HUES64 (cell line): ENCODE measurements around the gene METTL9.
"Not testable (repeated sequence)": the region's sequence is repeated elsewhere in the genome, so short reads cannot be mapped to it uniquely, and the experiment has no call there.

ENCODE experiments used
- H3K27ac ChIP-seq: 2 replicates; pipeline ENCODE4 v1.7.0; 2013; ENCODE audit warnings: low read depth, low read length, inconsistent platforms
- H3K27me3 ChIP-seq: 2 replicates; pipeline ENCODE4 v1.6.1; 2013; ENCODE audit warnings: mild to moderate bottlenecking, low read length; ENCODE audit not compliant: insufficient read depth
- H3K36me3 ChIP-seq: 2 replicates; pipeline ENCODE4 v1.6.1; 2013; ENCODE audit warnings: mild to moderate bottlenecking, low read length; ENCODE audit not compliant: insufficient read depth
- H3K4me1 ChIP-seq: 2 replicates; pipeline ENCODE4 v1.6.1; 2013; ENCODE audit warnings: mild to moderate bottlenecking, low read length, moderate library complexity; ENCODE audit not compliant: insufficient read depth
- H3K4me3 ChIP-seq: 2 replicates; pipeline ENCODE4 v1.5.1; 2013; ENCODE audit warnings: mild to moderate bottlenecking, low read length, moderate library complexity
- H3K9ac ChIP-seq: 2 replicates; pipeline ENCODE4 v1.6.1; 2013; ENCODE audit warnings: mild to moderate bottlenecking, low read depth, low read length
- H3K9me3 ChIP-seq: 2 replicates; pipeline ENCODE4 v1.6.1; 2013; ENCODE audit warnings: low read depth, low read length; ENCODE audit not compliant: insufficient read depth
- WGBS: fragments of 150-250, 120-280 bp; methylation state at CpG from one replicate; pipeline ENCODE4 v1.1.7; 2013; ENCODE audit warnings: missing lambda C conversion rate; 5-methylcytosine and 5-hydroxymethylcytosine counted together

The METTL9 gene

GRCh38 chr16:21576323-21576722, 23.1 kb upstream of the METTL9 start:
- not testable (repeated sequence) for H3K9me3 ChIP-seq, H3K9ac ChIP-seq, H3K4me1 ChIP-seq, H3K36me3 ChIP-seq, H3K27ac ChIP-seq, H3K4me3 ChIP-seq, H3K27me3 ChIP-seq
- 90% methylated on average over 2 of the region's 2 CpGs for WGBS

GRCh38 chr16:21577487-21577886, 21.9 kb upstream of the METTL9 start:
- not testable (repeated sequence) for H3K27me3 ChIP-seq, H3K36me3 ChIP-seq, H3K27ac ChIP-seq, H3K4me1 ChIP-seq, H3K4me3 ChIP-seq, H3K9me3 ChIP-seq, H3K9ac ChIP-seq
- 75% methylated on average over 1 of the region's 2 CpGs for WGBS

DNA sequence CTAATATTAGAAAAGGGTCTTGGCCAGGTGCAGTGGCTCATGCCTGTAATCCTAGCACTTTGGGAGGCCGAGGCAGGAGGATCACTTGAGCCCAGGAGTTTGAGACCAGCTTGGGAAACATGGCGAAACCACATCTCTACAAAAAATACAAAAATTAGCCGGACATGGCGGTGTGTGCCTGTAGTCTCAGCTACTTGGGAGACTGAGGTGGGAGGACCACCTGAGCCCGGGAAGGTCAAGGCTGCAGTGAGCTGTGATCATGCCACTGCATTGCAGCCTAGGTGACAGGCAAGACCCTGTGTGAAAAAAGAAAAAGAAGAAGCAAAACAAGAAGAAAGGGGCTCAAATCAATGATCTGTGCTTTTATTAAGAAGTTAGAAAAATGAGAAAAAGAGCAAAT, 21.1 kb upstream of the METTL9 start:
- H3K4me3 ChIP-seq, H3K27me3 ChIP-seq, H3K9ac ChIP-seq, H3K9me3 ChIP-seq, H3K27ac ChIP-seq, H3K4me1 ChIP-seq, H3K36me3 ChIP-seq: not testable (repeated sequence)
- WGBS: 92% methylated on average over 5 of the region's 5 CpGs

DNA sequence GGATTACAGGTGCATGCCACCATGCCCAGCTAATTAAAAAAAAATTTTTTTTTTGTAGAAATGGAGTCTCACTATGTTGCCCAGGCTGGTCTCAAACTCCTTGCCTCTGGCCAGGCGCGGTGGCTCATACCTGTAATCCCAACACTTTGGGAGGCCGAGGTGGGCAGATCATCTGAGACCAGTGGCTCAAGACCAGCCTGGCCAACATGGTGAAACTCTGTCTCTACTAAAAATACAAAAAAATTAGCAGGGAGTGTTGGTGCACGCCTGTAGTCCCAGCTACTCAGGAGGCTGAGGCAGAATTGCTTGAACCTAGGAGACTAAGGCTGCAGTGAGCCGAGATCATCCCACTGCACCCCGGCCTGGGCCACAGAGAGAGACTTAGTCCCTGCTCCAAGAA, 19.2 kb upstream of the METTL9 start:
- not testable (repeated sequence) for H3K27ac ChIP-seq, H3K27me3 ChIP-seq, H3K4me1 ChIP-seq, H3K9me3 ChIP-seq, H3K4me3 ChIP-seq, H3K36me3 ChIP-seq, H3K9ac ChIP-seq
- WGBS: 94% methylated on average over 6 of the region's 6 CpGs

DNA sequence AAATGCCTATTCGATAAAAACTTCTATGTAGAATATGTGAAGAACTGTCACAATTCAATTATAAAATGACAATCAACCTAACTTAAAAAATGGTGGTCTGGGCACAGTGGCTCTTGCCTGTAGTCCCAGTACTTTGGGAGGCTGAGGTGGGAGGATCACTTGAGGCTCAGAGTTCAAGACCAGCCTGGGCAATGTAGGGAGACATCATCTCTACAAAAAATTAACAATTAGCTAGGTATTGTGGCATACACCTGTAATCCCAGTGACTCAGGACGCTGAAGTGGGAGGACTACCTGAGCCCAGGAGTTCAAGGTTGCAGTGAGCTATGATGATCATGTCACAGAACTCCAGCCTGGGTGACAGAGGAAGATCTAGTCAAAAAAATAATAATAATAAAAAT, 18.6 kb upstream of the METTL9 start:
- no peak overlapping the region for H3K9ac ChIP-seq
- H3K36me3 ChIP-seq: no peaks in the 10 kb centered on the region
- H3K4me3 ChIP-seq: no peak overlapping the region
- 88% methylated on average over 1 of the region's 2 CpGs for WGBS
- H3K27ac ChIP-seq: no peak overlapping the region
- H3K9me3 ChIP-seq: no peaks in the 10 kb centered on the region
- H3K27me3 ChIP-seq: no peaks in the 10 kb centered on the region
- H3K4me1 ChIP-seq: no peaks in the 10 kb centered on the region; the same call in 1 of the 2 replicates

DNA sequence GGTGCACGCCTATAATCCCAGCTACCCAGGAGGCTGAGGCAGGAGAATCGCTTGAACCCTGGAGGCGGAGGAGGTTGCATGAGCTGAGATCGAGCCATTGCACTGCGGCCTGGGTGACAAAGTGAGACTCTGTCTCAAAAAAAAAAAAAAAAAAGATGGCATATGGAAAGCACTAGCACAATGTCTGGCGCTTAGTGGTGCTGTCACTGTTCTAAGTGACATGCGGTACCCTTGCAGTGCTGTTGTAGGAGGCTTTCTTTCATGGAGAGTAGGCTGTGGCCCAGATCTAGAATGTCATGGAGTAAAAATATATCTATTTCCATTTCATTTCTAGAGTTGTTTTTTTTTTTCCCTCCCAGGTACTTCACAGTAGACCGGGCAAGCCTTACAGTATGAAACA, 14.6 kb upstream of the METTL9 start:
- WGBS: 96% methylated on average over 8 of the region's 8 CpGs
- H3K4me3 ChIP-seq: no peak overlapping the region
- no peaks in the 10 kb centered on the region for H3K36me3 ChIP-seq
- H3K27ac ChIP-seq: no peak overlapping the region
- H3K9me3 ChIP-seq: no peaks in the 10 kb centered on the region
- H3K9ac ChIP-seq: no peak overlapping the region
- H3K27me3 ChIP-seq: no peaks in the 10 kb centered on the region
- no peaks in the 10 kb centered on the region; the same call in 1 of the 2 replicates for H3K4me1 ChIP-seq

- H3K9ac ChIP-seq, H3K27ac ChIP-seq, H3K9me3 ChIP-seq, H3K4me3 ChIP-seq, H3K36me3 ChIP-seq, H3K4me1 ChIP-seq, H3K27me3 ChIP-seq: not testable (repeated sequence)
- WGBS: 93% methylated on average over 5 of the region's 5 CpGs
Measured at GRCh38 chr16:21588593-21588992, 10.8 kb upstream of the METTL9 start.

DNA sequence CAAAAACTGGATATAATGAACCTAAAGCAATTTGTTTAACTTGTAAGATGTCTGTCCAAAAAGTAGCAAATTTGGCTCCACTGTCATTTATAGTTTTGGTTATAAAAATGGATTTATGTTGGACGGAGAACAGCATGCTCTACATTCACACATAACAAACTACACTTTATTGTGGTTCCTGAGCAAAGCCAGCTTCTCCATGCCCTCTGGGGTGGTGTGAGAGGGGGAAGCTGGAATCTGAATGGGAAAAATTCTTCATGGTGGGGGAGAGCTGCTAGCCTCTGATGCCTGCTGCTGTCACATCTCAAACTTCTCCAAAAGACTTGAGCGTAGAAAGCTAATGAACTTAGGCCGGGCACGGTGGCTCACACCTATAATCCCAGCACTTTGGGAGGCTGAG, 9.8 kb upstream of the METTL9 start:
- Histone ChIP-seq H3K27ac (no peak overlapping the region), H3K9ac (no peak overlapping the region), H3K4me3 (no peak overlapping the region), H3K4me1 (no peaks in the 10 kb centered on the region), H3K36me3 (no peaks in the 10 kb centered on the region), H3K27me3 (no peaks in the 10 kb centered on the region), H3K9me3 (no peaks in the 10 kb centered on the region)
- WGBS: 86% methylated on average over 3 of the region's 4 CpGs

GRCh38 chr16:21590287-21590686, 9.1 kb upstream of the METTL9 start:
- Histone ChIP-seq H3K4me1 (no peaks in the 10 kb centered on the region), H3K36me3 (no peaks in the 10 kb centered on the region), H3K9ac (no peak overlapping the region), H3K27ac (no peak overlapping the region), H3K27me3 (no peaks in the 10 kb centered on the region), H3K9me3 (no peaks in the 10 kb centered on the region), H3K4me3 (no peak overlapping the region)
- WGBS: 90% methylated on average over 2 of the region's 2 CpGs

GRCh38 chr16:21590796-21591195, 8.6 kb upstream of the METTL9 start:
- Histone ChIP-seq H3K27ac (no peak overlapping the region), H3K4me1 (no peaks in the 10 kb centered on the region), H3K9me3 (no peaks in the 10 kb centered on the region), H3K36me3 (no peaks in the 10 kb centered on the region), H3K27me3 (no peaks in the 10 kb centered on the region), H3K9ac (no peak overlapping the region), H3K4me3 (no peak overlapping the region)
- 100% methylated on average over 2 of the region's 2 CpGs for whole genome bisulfite sequencing

- no peak overlapping the region for H3K9ac ChIP-seq
- H3K27ac ChIP-seq: no peak overlapping the region
- no peaks in the 10 kb centered on the region for H3K9me3 ChIP-seq
- H3K27me3 ChIP-seq: no peaks in the 10 kb centered on the region
- no peak overlapping the region for H3K4me3 ChIP-seq
- 93% methylated on average over 9 of the region's 9 CpGs for WGBS
- H3K36me3 ChIP-seq: no peaks in the 10 kb centered on the region
- H3K4me1 ChIP-seq: no peaks in the 10 kb centered on the region
Measured at GRCh38 chr16:21592191-21592590, 7.2 kb upstream of the METTL9 start.

GRCh38 chr16:21593530-21594289, 5.7 kb upstream of the METTL9 start:
- no peak overlapping the region for H3K27ac ChIP-seq
- no peak overlapping the region for H3K4me3 ChIP-seq
- H3K36me3 ChIP-seq: no peaks in the 10 kb centered on the region
- no peaks in the 10 kb centered on the region for H3K9me3 ChIP-seq
- peaks cover 4% of the 10 kb centered on the region; the same call in 1 of the 2 replicates for H3K4me1 ChIP-seq
- no peak overlapping the region for H3K9ac ChIP-seq
- no peaks in the 10 kb centered on the region for H3K27me3 ChIP-seq
- 89% methylated on average over 6 of the region's 7 CpGs for WGBS
